Gastroesophageal sphincter (tissue), 4 donors: ENCODE data around the gene EWSR1. TPM values are rescaled to one million over a fixed set of nuclear protein-coding genes. Genes with fewer than 3 reads are reported as not detected.
A peak's percentile ranks its signal among the peaks of the same experiment; 100 is the strongest.

Experiments
- ATAC-seq: fragments of 150-250 bp; one replicate; pipeline ENCODE4 v1.9.1; 2016; ENCODE audit warnings: mild to moderate bottlenecking, moderate library complexity
- H3K27ac ChIP-seq, 4 donors: fragments of 200-600 bp; sonication (generic) in 3 of 4; 1 replicate in 3 of 4; 2 replicates in 1 of 4; pipeline ENCODE4 v1.5.1; 2016 to 2019
- H3K27me3 ChIP-seq: fragments of 200-600 bp; sonication (generic); one replicate; pipeline ENCODE4 v1.5.1; 2019
- H3K36me3 ChIP-seq, 2 donors: fragments of 200-600 bp; sonication (generic); one replicate each; pipeline ENCODE4 v1.5.1; 2019; ENCODE audit warnings: control low read depth in 1 of 2
- H3K4me1 ChIP-seq, 3 donors: fragments of 200-600 bp; sonication (generic); 1 replicate in 2 of 3; 2 replicates in 1 of 3; pipeline ENCODE4 v1.5.1; 2016 to 2019; ENCODE audit warnings: control low read depth in 2 of 3
- H3K4me3 ChIP-seq, 2 donors: fragments of 200-600 bp; sonication (generic); one replicate each; pipeline ENCODE4 v1.5.1; 2019; ENCODE audit warnings: mild to moderate bottlenecking in 1 of 2, moderate library complexity in 1 of 2
- H3K9me3 ChIP-seq, 3 donors: fragments of 200-600 bp; sonication (generic); one replicate each; pipeline ENCODE4 v1.5.1; 2017 to 2019; ENCODE audit warnings: control low read depth in 2 of 3
- CTCF ChIP-seq, 4 experiments: fragments of 200-600 bp in 2 of 4; fragments of 450-650 bp in 2 of 4; sonication (generic) in 1 of 4; IDR thresholded peaks; one replicate each; pipeline ENCODE4 v1.5.1; 2017 to 2019; ENCODE audit warnings: antibody characterized with exemption in 4 of 4, mild to moderate bottlenecking in 2 of 4, moderate library complexity in 2 of 4
- EP300 ChIP-seq: sonication (generic); formaldehyde crosslinking; IDR thresholded peaks from one replicate; pipeline ENCODE4 v1.6.1; 2017; ENCODE audit warnings: antibody characterized with exemption, mild to moderate bottlenecking
- POLR2A ChIP-seq, 2 donors: fragments of 450-650 bp; IDR thresholded peaks; one replicate each; pipeline ENCODE4 v1.6.1; 2017; ENCODE audit warnings: antibody characterized with exemption in 2 of 2, mild to moderate bottlenecking in 2 of 2, moderate library complexity in 1 of 2
- POLR2AphosphoS5 ChIP-seq: sonication (generic); formaldehyde crosslinking; IDR thresholded peaks from one replicate; pipeline ENCODE4 v1.6.1; 2017; ENCODE audit warnings: antibody characterized with exemption
- WGBS, 2 donors: methylation state at CpG; one replicate each; pipeline ENCODE4 v1.1.5; 2018; ENCODE audit warnings: low coverage in 1 of 2; 5-methylcytosine and 5-hydroxymethylcytosine counted together
- total RNA-seq, 4 donors: library from RNA; depleted of rRNA; stranded (reverse); fragments of >200 nt; gene quantifications; one replicate each; pipeline ENCODE4 v1.1.0, GENCODE V29; 2016

The EWSR1 gene
- total RNA-seq, 4 donors from 2014 or later: 169 to 209 (median 204) TPM

GRCh38 chr22:29260601-29261315, 7.3 kb upstream of the EWSR1 start:
- Histone ChIP-seq H3K27ac (no peak overlapping the region), H3K27me3 (no peaks in the 10 kb centered on the region), H3K36me3 (peaks cover 0 to 55% of the 10 kb centered on the region in 2 donors), H3K9me3 (no peaks in the 10 kb centered on the region), H3K4me1 (peaks cover 0 to 1% (median 0%) of the 10 kb centered on the region in 3 donors), H3K4me3 (no peak overlapping the region)
- WGBS, 2 donors: 80% methylated on average over 1 to 2 of the region's 17 CpGs
- TF ChIP-seq EP300 (no peak), POLR2A (IDR thresholded peaks at IDR 0.05) (no peak), POLR2AphosphoS5 (no peak), CTCF (IDR thresholded peaks at IDR 0.05) (no peak)
- no peak for ATAC-seq

- no peak for TF ChIP-seq EP300
- TF ChIP-seq POLR2A (IDR thresholded peaks at IDR 0.05): no peak
- no peak for TF ChIP-seq CTCF (IDR thresholded peaks at IDR 0.05)
- TF ChIP-seq POLR2AphosphoS5: no peak
Measured at GRCh38 chr22:29263791-29264276, 4.2 kb upstream of the EWSR1 start.

GRCh38 chr22:29265305-29265704, 2.8 kb upstream of the EWSR1 start:
- no peak for ATAC-seq

More at GRCh38 chr22:29263791-29264276, 4.2 kb upstream of the EWSR1 start:
- no peak overlapping the region for H3K27ac ChIP-seq
- ATAC-seq: no peak
- no CpG with 5 or more reads among the region's 14 CpGs for WGBS, 2 donors
- H3K4me1 ChIP-seq: peaks cover 0 to 19% (median 11%) of the 10 kb centered on the region in 3 donors
- no peak overlapping the region for H3K4me3 ChIP-seq
- H3K9me3 ChIP-seq: no peaks in the 10 kb centered on the region
- H3K27me3 ChIP-seq: no peaks in the 10 kb centered on the region
- peaks cover 0 to 51% of the 10 kb centered on the region in 2 donors for H3K36me3 ChIP-seq

GRCh38 chr22:29265929-29266328, 2.1 kb upstream of the EWSR1 start:
- no peak for TF ChIP-seq POLR2AphosphoS5
- no peak for TF ChIP-seq EP300
- TF ChIP-seq POLR2A (IDR thresholded peaks at IDR 0.05): no peak
- no peak for TF ChIP-seq CTCF (IDR thresholded peaks at IDR 0.05)
- 67% methylated on average over 3 of the region's 4 CpGs; no CpG with 5 or more reads in 1 of the 2 donors for WGBS, 2 donors
- Histone ChIP-seq H3K27me3 (no peaks in the 10 kb centered on the region), H3K4me1 (peaks cover 0 to 39% (median 19%) of the 10 kb centered on the region in 3 donors), H3K9me3 (no peaks in the 10 kb centered on the region), H3K36me3 (peaks cover 0 to 30% of the 10 kb centered on the region in 2 donors), H3K27ac (peak overlapping the region in 1 of 4 donors; percentile 6), H3K4me3 (no peak overlapping the region)
- ATAC-seq: no peak

More at GRCh38 chr22:29265305-29265704, 2.8 kb upstream of the EWSR1 start:
- peaks cover 0 to 33% (median 16%) of the 10 kb centered on the region in 3 donors for H3K4me1 ChIP-seq
- H3K9me3 ChIP-seq: no peaks in the 10 kb centered on the region
- TF ChIP-seq CTCF (IDR thresholded peaks at IDR 0.05): no peak
- TF ChIP-seq POLR2AphosphoS5: no peak
- no peak for TF ChIP-seq EP300
- no peak for TF ChIP-seq POLR2A (IDR thresholded peaks at IDR 0.05)
- H3K27ac ChIP-seq: peak overlapping the region in 1 of 4 donors; percentile 6
- H3K4me3 ChIP-seq: no peak overlapping the region
- no peaks in the 10 kb centered on the region for H3K27me3 ChIP-seq
- no CpG with 5 or more reads among the region's 7 CpGs for WGBS, 2 donors
- peaks cover 0 to 36% of the 10 kb centered on the region in 2 donors for H3K36me3 ChIP-seq
